ENCODE measurements around the gene CAB39.

The CAB39 gene

DNA sequence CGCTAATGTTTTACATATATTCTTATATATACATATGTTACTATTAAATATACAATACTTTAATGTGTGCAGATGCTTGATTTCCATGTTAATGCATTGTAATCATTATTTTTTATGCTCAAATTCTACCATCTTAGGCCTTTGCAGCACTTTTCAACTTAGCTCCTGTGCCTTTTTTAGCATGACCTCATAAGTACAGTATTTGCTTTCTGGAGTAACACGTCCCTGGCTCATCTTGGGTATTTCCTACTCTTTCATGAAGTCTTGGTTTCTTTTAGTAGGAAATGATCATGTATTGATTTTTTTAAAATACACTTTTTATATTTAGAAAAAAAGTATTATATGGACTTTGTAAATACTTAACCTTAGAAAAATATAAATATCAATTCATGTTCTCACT is 36.5 kb downstream of the CAB39 start:
- DNase-seq (ENCODE audit: low read depth in 1 of 2, low spot score in 1 of 2), result no peak

DNA sequence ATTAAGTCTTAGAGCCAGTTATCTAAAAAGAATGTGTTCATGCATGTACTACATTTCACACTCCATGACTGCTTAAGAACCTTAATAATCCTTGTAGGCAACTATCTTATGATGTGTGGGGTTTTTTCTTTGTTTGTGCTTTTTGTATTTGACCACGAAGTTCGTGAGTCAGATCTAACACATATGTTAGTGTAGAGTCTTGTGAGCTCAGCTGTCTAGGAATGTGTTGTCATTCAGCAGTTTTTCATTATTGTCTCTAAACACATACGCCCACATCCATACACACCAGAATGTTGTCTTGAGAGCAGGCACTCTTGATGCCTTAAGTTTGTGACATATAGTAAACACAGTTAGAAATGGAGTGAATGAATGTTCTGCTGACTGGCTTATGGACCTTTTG is 38.4 kb downstream of the CAB39 start:
- DNase-seq (ENCODE audit: low read depth in 1 of 2, low spot score in 1 of 2), result peak in 1 of 2 donors; percentile 17

DNA sequence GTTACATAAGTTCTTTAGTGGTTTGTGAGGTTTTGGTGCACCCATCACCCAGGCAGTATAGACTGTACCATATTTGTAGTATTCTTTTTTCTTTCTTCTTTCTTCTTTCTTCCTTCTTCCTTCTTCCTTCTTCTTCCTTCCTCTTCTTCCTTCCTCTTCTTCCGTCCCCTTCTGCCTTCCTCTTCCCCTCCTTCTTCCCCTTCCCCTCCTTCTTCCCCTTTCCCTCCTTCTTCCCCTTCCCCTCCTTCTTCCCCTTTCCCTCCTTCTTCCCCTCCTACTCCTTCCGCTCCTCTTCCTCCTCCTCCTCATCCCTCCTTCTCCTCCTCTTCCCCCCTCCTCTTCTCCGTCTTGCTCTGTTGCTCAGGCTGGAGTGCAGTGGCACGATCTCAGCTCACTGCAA is 41.6 kb downstream of the CAB39 start:
- no peak for DNase-seq (ENCODE audit: low read depth in 1 of 2, low spot score in 1 of 2)

DNA sequence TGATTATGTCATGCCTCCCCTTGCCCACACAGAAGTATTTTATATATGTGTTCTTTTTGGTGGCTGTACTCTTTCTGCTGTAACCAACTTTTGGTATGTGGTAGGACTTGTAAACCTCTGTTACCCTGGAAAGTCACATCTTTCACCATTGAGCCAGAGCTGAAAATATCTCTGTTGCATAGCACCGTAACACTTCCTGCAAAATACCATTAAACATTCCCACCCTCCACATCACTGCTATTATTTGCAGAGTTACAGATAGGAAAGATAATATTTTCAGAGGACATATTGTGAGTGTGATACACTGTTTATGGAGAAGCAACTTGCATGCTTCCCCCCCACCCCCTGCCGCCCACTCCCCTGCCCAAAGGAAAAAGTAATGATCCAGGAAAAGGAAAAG is 44.8 kb downstream of the CAB39 start:
- no peak for DNase-seq (ENCODE audit: low read depth in 1 of 2, low spot score in 1 of 2)

DNA sequence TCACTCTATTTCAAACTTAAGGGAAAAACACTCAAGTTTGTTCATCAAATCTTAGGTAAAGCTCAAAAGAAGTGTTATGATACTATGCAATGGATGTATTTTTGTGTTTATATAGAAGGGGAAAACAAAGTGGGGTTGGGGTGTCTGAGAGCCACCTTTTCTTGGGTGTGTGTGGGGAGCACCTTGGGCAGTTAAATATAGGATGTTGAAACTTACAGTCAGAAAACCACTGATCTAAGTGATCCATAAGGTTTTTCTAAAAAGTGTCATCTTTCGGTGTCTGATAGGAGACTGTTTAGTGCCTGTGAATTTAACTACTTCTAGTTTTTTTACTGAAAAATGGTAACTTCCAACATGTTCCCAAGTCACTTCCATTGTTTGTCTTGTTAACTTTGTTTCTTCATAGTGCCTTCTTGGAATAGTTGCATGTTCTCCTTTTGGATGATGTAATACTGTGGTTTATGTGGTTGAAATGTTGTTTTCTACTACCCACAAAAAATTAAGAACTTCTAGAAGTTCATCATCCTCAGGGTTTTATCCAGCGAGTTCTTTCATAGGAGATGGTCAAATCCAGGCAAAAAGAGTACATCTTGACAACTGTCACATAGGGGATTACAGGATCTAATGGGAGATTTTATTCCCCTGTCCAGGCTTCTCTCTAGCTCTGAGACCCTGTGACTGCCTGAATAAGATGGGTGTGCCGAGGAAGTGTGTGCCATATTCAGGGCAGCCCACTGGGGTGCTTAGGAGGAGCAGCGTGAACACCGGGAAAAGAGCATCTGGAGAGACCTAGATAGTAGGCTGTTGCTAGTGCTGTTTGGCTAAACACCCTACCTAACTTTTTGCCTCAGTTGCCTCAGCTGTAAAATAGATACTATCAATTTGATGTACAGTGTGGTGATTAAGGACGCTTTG is 46.2 kb downstream of the CAB39 start:
- no peak for DNase-seq (ENCODE audit: low read depth in 1 of 2, low spot score in 1 of 2)

DNA sequence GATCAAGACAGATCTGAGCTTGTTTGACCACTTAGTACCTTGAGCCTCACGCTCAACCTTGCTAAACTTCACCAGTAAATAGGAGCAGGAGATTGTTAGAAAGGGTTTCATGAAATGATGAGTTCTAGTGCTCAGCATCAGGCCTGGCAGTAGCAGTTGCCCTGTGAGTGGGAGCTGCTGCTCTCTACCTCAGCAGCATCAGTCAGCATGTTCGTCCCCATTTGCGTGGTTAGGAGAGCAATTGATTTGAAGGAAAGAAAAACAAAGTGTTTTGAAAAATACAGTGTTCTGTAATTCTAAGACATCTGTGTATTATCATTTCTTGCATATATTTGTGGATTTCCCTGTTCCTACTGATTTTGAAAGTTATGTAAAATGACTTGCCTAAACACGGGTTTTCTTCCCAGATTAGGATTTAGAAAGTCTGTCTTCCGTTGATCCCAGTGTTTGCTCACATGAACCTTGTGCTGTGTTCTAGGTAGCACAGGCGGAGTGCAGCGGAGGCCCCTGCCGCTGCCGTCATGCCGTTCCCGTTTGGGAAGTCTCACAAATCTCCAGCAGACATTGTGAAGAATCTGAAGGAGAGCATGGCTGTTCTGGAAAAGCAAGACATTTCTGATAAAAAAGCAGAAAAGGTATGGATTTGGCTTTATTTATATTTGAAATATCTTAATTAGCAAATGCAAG is 47.0 kb downstream of the CAB39 start:
- no peak for DNase-seq (ENCODE audit: low read depth in 1 of 2, low spot score in 1 of 2)

DNA sequence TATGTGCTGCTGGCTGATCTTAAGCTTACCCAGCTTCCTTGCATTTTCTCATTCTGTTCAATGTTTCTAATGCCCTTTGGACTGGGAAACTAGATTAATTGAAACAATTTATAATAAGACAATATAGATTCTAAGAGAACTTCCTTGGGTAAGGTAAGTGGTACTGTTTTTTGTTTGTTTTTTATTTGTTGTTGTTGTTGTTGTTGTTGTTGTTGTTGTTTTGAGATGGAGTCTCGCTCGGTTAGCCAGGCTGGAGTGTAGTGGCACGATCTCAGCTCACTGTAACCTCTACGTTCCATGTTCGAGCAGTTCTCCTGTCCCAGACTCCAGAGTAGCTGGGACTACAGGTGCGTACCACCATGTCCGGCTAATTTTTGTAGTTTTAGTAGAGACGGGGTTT is 49.1 kb downstream of the CAB39 start:
- DNase-seq (ENCODE audit: low read depth in 1 of 2, low spot score in 1 of 2), result no peak

DNA sequence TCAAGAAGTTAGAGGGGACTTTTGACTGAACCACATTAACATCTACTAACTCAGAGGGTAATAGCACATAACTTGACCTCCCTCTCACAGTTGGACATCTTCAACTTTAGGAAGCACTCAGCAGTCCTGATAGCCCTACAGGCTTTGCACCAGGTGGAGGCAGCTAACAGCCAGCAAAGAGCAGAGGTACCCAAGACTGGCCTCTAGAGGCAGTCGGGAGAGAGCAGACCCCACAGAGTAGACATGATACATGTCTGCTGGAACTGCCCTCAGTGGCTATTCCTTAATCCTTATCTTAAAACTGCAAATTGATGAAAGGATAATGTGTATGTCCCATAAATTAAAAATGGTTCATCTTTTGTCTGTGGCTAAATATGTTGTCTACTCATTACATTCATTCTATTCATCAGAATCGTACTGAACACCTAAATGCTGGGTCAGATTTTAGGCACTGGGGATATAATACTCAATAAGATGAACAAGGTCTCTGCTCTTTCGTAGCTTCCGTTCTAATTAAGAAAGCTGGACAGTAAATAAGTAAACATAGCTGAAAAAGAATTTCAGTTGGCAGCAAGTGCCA is 49.8 kb downstream of the CAB39 start:
- DNase-seq (ENCODE audit: low read depth in 1 of 2, low spot score in 1 of 2), result no peak

DNA sequence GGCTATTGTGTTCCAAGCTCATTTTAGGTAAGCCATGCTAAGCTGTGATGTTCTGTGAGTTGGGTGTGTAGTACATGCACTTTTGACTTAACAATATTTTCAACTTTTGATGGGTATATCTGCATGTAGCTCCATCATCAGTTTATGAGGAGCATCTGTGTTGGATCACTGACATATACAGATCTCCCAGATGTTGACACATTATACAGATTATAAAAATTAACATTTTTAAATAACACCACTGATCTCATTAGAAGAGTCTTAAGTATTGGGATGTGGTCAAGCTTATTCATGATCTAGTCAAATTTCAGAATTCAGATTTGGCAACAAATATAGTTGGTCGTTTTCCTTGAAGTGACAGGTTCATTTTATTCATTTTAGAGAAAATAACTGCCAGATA is 51.7 kb downstream of the CAB39 start:
- no peak for DNase-seq (ENCODE audit: low read depth in 1 of 2, low spot score in 1 of 2)

DNA sequence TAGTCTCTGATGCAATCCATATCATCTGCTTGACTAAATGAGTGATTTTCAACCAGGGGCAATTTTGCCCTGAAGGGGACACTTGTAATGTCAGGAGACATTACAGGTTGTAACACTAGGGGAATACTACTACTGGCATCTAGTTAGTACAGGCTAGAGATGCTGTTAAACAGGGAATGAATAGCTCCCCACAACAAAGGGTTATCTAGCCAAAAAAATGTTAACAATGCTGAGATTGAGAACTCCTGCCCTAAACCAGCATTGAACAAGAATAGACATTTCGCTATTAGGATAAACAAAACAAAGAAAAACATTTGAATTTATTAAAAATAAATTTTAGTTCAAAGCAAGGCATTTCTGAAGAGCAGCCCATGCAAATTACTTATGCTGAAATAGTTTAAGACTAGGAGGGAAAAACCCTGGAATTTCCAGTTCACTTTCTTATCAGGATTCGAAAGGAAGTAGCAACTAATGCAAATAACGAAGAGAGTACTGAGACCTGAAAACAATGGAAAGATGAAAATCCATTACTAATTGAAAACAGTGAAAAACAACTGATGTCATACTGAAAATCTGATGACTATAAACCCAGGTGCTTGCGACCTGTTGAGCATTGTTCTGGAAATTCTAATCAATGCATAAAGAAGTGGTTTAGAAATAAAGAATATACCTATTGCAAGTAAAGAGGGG is 53.1 kb downstream of the CAB39 start:
- DNase-seq (ENCODE audit: low read depth in 1 of 2, low spot score in 1 of 2), result no peak

DNA sequence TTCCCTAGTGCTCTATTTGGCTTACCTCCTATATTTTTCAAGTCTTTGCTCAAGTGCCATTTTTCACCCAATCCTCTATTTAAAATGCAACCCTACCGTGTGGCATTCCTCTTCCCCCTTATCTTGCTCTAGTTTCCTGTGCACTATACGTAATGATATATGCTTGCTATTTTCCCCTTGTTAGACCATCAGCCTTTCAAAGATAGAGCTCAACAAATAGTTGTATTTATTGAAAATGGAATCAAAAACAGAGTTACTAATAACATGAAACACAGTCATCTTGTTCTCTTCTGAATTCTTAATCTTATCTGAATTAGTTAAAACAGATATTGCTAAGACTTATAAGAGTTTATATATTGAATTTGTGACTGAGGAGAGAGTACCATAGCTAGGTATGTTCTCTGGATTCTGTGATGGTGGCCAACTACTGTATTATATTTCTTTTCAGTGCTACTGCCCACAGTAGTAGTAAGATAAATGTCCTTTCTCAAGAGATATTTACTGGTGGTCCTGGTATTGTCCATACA is 55.3 kb downstream of the CAB39 start:
- no peak for DNase-seq (ENCODE audit: low read depth in 1 of 2, low spot score in 1 of 2)

DNA sequence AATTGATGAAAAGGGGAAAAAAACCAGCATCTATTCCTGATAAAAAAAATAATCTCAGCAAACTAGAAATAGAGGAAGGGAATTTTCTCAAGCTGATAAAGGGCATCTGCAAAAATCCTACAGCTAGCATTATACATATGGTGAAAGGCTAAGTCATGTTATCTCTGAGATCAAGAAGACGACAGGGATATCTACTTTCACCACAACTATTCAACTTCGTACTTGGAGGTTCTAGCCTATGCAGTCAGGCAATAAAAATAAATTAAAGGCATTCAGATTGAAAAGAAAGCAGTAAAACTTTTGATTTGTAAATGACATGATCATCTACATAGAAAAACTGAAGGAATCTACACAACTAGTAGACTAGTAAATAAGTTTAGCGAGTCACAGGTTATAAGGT is 58.2 kb downstream of the CAB39 start:
- no peak for DNase-seq (ENCODE audit: low read depth in 1 of 2, low spot score in 1 of 2)

DNA sequence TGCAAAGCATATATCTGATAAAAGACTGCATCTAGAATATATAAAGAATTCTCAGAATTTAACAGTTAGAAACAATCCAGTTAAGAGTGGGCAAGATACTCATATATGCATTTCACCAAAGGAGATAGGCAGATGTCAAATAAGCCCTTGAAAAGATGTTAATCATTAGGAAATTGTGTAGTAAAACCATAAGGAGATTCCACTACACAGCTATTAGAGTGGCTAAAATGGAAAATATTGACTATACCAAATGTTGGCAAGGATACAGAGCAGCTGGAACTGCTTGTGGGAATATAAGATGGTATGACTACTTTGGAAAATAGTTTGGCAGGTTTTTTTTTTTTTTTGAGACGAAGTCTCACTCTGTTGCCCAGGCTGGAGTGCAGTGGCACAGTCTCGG is 59.5 kb downstream of the CAB39 start:
- DNase-seq (ENCODE audit: low read depth in 1 of 2, low spot score in 1 of 2), result no peak

DNA sequence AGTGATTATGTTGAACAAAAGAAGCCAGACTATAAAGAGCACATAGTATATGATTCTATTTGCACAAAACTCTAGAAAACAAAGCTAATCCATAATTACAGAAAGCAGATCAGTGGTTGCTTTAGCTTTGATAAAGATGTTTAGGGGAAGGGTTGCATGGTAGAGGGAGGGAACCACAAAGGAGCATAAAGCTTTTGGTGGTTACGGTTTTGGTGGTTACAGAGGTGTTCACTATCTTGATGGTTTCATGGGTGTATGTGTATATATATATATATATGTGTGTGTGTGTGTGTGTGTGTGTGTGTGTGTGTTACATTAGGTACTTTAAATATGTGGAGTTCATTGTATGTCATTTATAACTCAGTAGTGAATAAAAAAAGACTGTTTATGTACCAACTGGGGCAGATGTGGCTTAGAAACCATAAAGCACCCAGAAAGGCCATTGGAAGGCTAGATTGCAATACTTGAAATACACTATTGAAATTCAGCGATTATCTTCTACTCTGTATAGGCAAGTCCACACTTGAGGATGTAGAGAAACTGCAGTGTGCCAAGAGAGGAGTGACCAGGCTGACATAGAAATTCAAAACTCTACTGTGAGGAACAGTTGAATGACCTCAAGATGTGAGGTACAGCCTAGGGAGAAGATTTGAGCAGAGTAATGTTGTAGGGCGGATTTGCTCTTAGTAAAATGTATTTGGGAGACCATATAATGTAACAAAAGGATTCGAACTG is 60.6 kb downstream of the CAB39 start:
- no peak for DNase-seq (ENCODE audit: low read depth in 1 of 2, low spot score in 1 of 2)

DNA sequence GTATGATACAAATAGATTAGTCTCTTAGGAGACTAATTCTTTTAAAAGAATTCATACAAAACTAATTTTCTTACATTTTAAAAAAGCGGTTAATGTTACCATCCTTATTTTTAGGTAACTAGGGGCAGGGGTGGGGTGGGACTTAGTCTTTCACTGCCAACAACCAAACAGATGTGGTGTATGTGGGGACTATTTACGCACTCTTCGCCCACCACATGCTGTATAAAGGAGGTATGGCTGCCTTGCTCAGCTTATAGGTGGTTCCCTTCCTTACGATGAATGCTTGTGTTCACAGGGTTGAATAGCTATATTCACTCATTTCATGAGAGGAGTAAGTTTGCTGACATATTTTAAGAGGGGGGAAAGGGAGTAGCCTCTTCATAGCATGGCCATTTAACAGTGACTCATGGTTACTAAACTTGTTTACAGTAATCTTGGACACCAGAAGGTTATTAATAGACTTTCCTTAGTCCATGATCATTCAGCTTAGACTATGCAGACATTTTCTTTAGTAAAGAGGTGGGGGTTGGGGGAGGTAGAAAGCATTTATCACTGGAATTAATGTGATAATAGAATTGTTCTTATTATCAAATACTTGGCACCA is 61.8 kb downstream of the CAB39 start:
- DNase-seq (ENCODE audit: low read depth in 1 of 2, low spot score in 1 of 2), result no peak

DNA sequence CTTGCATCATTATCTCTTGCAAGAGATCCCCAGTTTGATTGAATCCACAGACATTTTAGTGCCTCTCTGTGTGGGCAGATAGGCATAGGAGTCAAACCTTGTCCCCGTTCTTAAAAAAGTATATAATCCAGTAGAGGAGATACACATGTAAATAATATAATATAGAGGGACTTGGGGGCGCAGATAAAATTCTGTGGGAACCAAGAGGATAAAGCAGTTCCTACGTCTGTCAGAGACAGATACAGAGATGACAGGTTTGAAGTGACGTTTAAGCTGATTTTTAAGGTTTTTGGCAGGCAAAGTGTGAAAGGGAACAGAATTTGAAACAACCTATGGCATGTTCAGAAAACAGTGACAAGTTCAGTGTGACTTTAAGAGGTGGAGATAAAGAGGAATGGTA is 63.1 kb downstream of the CAB39 start:
- DNase-seq (ENCODE audit: low read depth in 1 of 2, low spot score in 1 of 2), result no peak

DNA sequence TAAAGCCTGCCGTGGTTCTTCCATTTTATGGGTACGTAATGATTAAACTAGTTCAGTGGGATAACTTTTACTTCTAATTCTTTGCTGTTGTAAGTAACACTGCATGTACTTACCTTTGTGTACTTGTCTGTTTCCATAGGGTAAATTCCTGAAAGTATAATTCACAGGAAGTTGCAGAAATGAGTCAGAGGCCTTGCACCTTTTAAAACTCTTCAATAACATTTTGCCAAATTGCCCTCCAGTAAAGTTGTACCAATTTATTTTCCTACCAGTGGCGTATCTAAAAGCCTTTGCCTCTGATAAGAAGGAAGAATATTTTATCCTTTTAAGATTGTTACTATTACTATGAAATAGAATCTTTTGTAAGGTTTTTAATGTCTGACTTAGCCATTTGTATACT is 65.1 kb downstream of the CAB39 start:
- DNase-seq (ENCODE audit: low read depth in 1 of 2, low spot score in 1 of 2), result no peak

DNA sequence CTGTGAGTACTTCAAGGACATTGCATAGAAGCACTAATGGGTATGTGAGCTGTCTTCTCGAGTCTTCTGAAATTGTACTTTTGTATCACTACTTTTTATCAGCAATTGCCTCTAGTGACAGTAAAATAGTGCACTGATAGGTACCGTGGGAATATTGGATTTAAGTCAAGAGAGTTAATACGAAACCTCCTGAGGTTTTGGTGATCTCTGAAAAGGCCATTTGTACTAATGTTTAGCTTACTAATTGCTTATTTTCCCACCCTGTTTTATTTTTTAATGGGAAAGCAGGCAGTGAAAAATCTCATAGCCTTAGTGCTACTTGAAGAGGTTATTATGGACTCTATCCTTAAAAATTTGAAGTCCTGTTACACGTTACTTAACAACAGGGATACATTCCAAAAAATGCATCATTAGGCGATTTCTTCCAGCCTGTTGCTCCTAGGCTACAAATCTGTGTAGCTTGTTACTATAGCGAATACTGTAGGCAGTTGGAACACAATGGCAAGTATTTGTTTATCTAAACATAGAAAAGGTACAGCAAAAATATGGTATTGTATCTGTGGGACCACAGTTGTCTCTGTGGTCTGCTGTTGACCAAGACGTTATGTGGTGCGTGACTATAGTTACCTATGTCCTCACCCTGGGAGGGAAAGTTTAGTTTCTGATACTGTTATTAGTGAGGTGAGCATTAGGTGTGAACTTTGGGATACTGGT is 65.9 kb downstream of the CAB39 start:
- DNase-seq (ENCODE audit: low read depth in 1 of 2, low spot score in 1 of 2), result no peak

DNA sequence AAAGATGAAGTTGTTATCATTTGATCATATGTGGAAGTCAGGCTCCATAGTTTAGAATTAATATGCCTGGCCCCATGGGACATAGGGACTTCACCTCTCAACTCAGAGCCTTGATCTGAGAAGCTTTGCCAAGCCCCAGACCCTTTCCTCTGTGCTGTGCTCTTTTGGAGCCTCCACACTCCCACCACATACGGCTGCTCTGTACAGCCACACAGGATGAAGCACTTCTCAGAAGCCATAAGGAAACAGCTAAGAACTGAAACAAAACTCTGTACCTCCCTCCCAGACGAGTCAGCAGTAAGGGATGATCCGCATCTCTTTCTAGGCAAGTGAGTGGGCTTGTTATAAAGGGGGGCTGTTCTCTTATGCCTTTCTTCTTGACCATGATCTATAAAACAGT is 66.5 kb downstream of the CAB39 start:
- DNase-seq (ENCODE audit: low read depth in 1 of 2, low spot score in 1 of 2), result no peak

DNA sequence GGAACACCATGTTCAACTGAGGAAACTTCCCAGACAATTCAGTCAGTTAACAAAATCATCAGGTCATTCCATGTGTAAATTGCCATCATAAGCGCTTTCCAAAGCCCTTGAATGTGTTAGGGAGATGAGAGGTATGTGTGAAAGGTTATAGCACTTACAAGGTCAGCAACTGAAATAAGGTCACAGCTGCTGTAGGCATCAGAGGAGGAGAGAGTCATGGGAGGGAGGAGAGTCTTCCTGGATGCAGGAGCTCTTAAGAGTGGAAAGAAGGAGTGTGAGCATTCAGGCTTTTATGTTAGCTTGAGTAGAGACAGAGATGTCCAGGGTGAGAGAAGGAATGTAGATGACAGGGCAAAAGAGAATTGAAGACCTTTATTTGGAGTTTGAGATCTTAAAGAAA is 67.0 kb downstream of the CAB39 start:
- no peak for DNase-seq (ENCODE audit: low read depth in 1 of 2, low spot score in 1 of 2)

Data from activated CD4-positive, alpha-beta T cell treated with anti-CD3 and anti-CD28 coated beads, Interleukin-2, amount 50 U/mL, for 24 hours (primary cell).